Spleen (tissue), 13 donors: Measurements from ENCODE around the gene CIC. TPM values are rescaled to one million over a fixed set of nuclear protein-coding genes. Genes with fewer than 3 reads are reported as not detected.

Experiments
- DNase-seq: peaks from one replicate; pipeline ENCODE4 v3.0.0-alpha.2; 2020
- H3K27ac ChIP-seq, 8 donors: fragments of 200-600 bp; sonication (generic) in 7 of 8; 1 replicate in 4 of 8; 2 replicates in 4 of 8; pipeline versions ENCODE4 v1.5.0 to v1.8.0; 2016 to 2021; ENCODE audit warnings: inconsistent platforms in 4 of 8, mild to moderate bottlenecking in 4 of 8, moderate library complexity in 1 of 8
- H3K27me3 ChIP-seq, 7 donors: fragments of 200-600 bp; sonication (generic) in 6 of 7; replicated peaks in 1 of 7; 1 replicate in 4 of 7; 2 replicates in 3 of 7; pipeline versions ENCODE4 v1.5.0 to v1.8.0; 2016 to 2021; ENCODE audit warnings: inconsistent platforms in 3 of 7, mild to moderate bottlenecking in 1 of 7
- H3K36me3 ChIP-seq, 6 donors: fragments of 200-600 bp; sonication (generic) in 5 of 6; 1 replicate in 4 of 6; 2 replicates in 2 of 6; pipeline versions ENCODE4 v1.5.0 to v1.8.0; 2016 to 2021; ENCODE audit warnings: inconsistent platforms in 2 of 6
- H3K4me1 ChIP-seq, 6 donors: fragments of 200-600 bp; sonication (generic) in 5 of 6; 1 replicate in 3 of 6; 2 replicates in 3 of 6; pipeline versions ENCODE4 v1.5.0 to v1.8.0; 2016 to 2021; ENCODE audit warnings: inconsistent platforms in 3 of 6
- H3K4me3 ChIP-seq, 8 donors: fragments of 200-600 bp; sonication (generic) in 7 of 8; 1 replicate in 4 of 8; 2 replicates in 4 of 8; pipeline versions ENCODE4 v1.5.0 to v1.8.0; 2016 to 2021; ENCODE audit warnings: inconsistent platforms in 4 of 8, mild to moderate bottlenecking in 4 of 8, moderate library complexity in 2 of 8
- H3K9me3 ChIP-seq, 8 donors: fragments of 200-600 bp; sonication (generic) in 7 of 8; 1 replicate in 4 of 8; 2 replicates in 4 of 8; pipeline versions ENCODE4 v1.5.0 to v1.8.0; 2016 to 2021; ENCODE audit warnings: inconsistent platforms in 4 of 8
- POLR2A ChIP-seq, 3 donors: fragments of 450-650 bp; IDR thresholded peaks; one replicate each; pipeline ENCODE4 v1.5.1; 2017; ENCODE audit warnings: antibody characterized with exemption in 3 of 3, mild to moderate bottlenecking in 1 of 3
- POLR2AphosphoS5 ChIP-seq, 3 donors: sonication (generic); formaldehyde crosslinking; IDR thresholded peaks; one replicate each; pipeline ENCODE4 v1.5.1; 2017; ENCODE audit warnings: antibody characterized with exemption in 3 of 3
- WGBS, 5 donors: extraction: QIAGEN DNeasy Blood & Tissue Kit in 3 of 5; methylation state at CpG; one replicate each; pipeline versions ENCODE4 v1.1.5 to v1.1.7; 2013 to 2018; 5-methylcytosine and 5-hydroxymethylcytosine counted together
- intact Hi-C: fragments of 100-400 bp; cut with DNase I; formaldehyde crosslinking; loops from one replicate; pipeline ENCODE4 v1.15.0; 2023; ENCODE audit warnings: low total_unique reads
- long read RNA-seq, 2 donors: transcript quantifications; one replicate each; lab custom pipeline, GENCODE V29; 2026
- polyA plus RNA-seq, 3 donors: library from polyadenylated mRNA; stranded (reverse); fragments of 200-250 nt; gene quantifications; one replicate each; pipeline ENCODE4 v1.2.1, GENCODE V29; 2013
- total RNA-seq, 7 donors: library from RNA; depleted of rRNA in 3 of 7; stranded (reverse); fragments of >200 nt in 3 of 7; fragmentation: NEBNext Ultra II Directional in 4 of 7; extraction: Animal tissue kit (Norgen Biotek cat#: 25700) in 4 of 7; gene quantifications; one replicate each; pipeline versions ENCODE4 v1.1.0 to v1.2.1, GENCODE V29; 2016 to 2021
- TF ChIP-seq, protein P1 (sequence below), 11 experiments: fragments of 200-600 bp in 7 of 11; fragments of 450-650 bp in 4 of 11; sonication (generic) in 4 of 11; IDR thresholded peaks in 8 of 11; conservative IDR thresholded peaks in 3 of 11; 1 replicate in 7 of 11; 2 replicates in 4 of 11; pipeline versions ENCODE4 v1.4.0 to v1.8.0; 2016 to 2021; ENCODE audit warnings: antibody characterized with exemption in 11 of 11, inconsistent platforms in 4 of 11, mild to moderate bottlenecking in 1 of 11
- donor health status: healthy with polysubstance abuse.
- donor health status: DM: no; HTN: no; CAD: no; lungs with moderate emphysema.
- donor health status: DM: no; HTN: no; CAD: no.
- donor health status: Bipolar disorder and iron deficiency.
- donor health status: healthy.
- donor health status: DM: no; HTN: no; CAD: no.
- donor health status: DM: yes; HTN: yes; CAD: no.

Gene CIC
- total RNA-seq (100 to 1,000 TPM in 1 of 7 donors, 10 to 100 TPM in 6; 63.8 to 100 (median 76.7) TPM), polyA plus RNA-seq (10 to 100 TPM; 12.5 to 43.6 (median 16.8) TPM)
- long read RNA-seq, donor 1, partial matches to known transcripts, result 5 of 7 reads
- long read RNA-seq, donor 1, other reads (novel, unspliced or antisense), result 0 of 7 reads
- long read RNA-seq, donor 2, partial matches to known transcripts, result 0 of 4 reads
- long read RNA-seq, donor 2, other reads (novel, unspliced or antisense), result 0 of 4 reads

GRCh38 chr19:42268704-42269477, at the start of gene CIC:
CIC (plus strand) TSS chr19:42269252; CDS start chr19:42271784, 2,532 bp downstream.
- intact Hi-C loops, result no loop called here
- H3K4me1 ChIP-seq, result peaks cover 21 to 53% (median 39%) of the 10 kb centered on the region in 6 donors
- DNase-seq, result peak; percentile 99
- TF ChIP-seq, protein P1, sequence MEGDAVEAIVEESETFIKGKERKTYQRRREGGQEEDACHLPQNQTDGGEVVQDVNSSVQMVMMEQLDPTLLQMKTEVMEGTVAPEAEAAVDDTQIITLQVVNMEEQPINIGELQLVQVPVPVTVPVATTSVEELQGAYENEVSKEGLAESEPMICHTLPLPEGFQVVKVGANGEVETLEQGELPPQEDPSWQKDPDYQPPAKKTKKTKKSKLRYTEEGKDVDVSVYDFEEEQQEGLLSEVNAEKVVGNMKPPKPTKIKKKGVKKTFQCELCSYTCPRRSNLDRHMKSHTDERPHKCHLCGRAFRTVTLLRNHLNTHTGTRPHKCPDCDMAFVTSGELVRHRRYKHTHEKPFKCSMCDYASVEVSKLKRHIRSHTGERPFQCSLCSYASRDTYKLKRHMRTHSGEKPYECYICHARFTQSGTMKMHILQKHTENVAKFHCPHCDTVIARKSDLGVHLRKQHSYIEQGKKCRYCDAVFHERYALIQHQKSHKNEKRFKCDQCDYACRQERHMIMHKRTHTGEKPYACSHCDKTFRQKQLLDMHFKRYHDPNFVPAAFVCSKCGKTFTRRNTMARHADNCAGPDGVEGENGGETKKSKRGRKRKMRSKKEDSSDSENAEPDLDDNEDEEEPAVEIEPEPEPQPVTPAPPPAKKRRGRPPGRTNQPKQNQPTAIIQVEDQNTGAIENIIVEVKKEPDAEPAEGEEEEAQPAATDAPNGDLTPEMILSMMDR (IDR thresholded peaks at IDR 0.05 in 8 of 11, conservative IDR thresholded peaks at IDR 0.05 in 3 of 11), result peak in 2 of 11 experiments; percentile 14 to 36
- TF ChIP-seq POLR2AphosphoS5 (IDR thresholded peaks at IDR 0.05) (peak in 2 of 3 donors; percentile 55 to 70), POLR2A (IDR thresholded peaks at IDR 0.05) (no peak)
- 0 to 2% (median 1%) methylated on average over 41 to 52 of the region's 52 CpGs for WGBS, 5 donors
- H3K36me3 ChIP-seq, result peaks cover 0 to 24% (median 22%) of the 10 kb centered on the region in 6 donors
- H3K4me3 ChIP-seq, result peak within 1 kb of the TSS; percentile 43 to 69 (median 50)
- H3K27ac ChIP-seq, result peak within 1 kb of the TSS; percentile 97 to 100 (median 99)
- no peaks in the 10 kb centered on the region for H3K9me3 ChIP-seq
- H3K27me3 ChIP-seq, result no peaks in the 10 kb centered on the region

- WGBS, 5 donors, result 0 to 1% (median 1%) methylated on average over 39 to 53 of the region's 53 CpGs
- TF ChIP-seq, protein P1 (IDR thresholded peaks at IDR 0.05 in 8 of 11, conservative IDR thresholded peaks at IDR 0.05 in 3 of 11), result peak in 4 of 11 experiments; percentile 5 to 31 (median 13)
- TF ChIP-seq POLR2A (IDR thresholded peaks at IDR 0.05) (peak in 2 of 3 donors; percentile 46 to 49), POLR2AphosphoS5 (IDR thresholded peaks at IDR 0.05) (peak; percentile 95 to 97 (median 96))
- Histone ChIP-seq H3K36me3 (peaks cover 0 to 26% (median 13%) of the 10 kb centered on the region in 6 donors), H3K27me3 (no peaks in the 10 kb centered on the region), H3K9me3 (no peaks in the 10 kb centered on the region), H3K4me3 (peak within 1 kb of the TSS; percentile 60 to 94 (median 76)), H3K4me1 (peaks cover 38 to 73% (median 58%) of the 10 kb centered on the region in 6 donors), H3K27ac (peak within 1 kb of the TSS; percentile 74 to 97 (median 87))
- intact Hi-C loops, result no loop called here
- DNase-seq, result peak; percentile 99
Observed at GRCh38 chr19:42219812-42220750, 49.0 kb upstream of the CIC start, which contains the start of gene ZNF526. ZNF526 (plus strand) TSS chr19:42220312; CDS start chr19:42224404, 4,092 bp downstream.

DNA sequence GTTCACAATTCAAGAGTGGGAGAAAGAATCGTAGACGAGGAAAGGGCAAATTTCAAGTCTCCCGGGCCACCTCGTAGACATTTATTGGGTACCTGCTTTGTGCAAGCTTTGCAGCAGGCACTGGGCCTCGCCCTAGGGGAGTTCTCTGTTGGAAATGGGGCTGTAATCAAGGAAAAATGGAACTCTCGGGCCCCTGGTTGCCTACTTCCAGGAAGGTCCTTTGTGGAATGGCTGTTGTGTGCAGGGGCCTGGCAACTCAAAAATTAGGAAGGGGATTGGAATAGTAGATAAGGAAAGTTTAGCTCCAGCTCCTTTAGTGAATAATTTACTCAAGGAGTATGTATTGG, 48.3 kb upstream of the CIC start:
- WGBS, 5 donors, result 0 to 8% (median 3%) methylated on average over 6 of the region's 6 CpGs
- intact Hi-C loops, result no loop called here
- Histone ChIP-seq H3K36me3 (peaks cover 0 to 26% (median 17%) of the 10 kb centered on the region in 6 donors), H3K27ac (peak overlapping the region; percentile 46 to 97 (median 87)), H3K9me3 (no peaks in the 10 kb centered on the region), H3K27me3 (no peaks in the 10 kb centered on the region), H3K4me3 (peak overlapping the region; percentile 60 to 94 (median 76)), H3K4me1 (peaks cover 33 to 67% (median 52%) of the 10 kb centered on the region in 6 donors)
- TF ChIP-seq POLR2AphosphoS5 (IDR thresholded peaks at IDR 0.05), result no peak
- TF ChIP-seq, protein P1 (IDR thresholded peaks at IDR 0.05 in 8 of 11, conservative IDR thresholded peaks at IDR 0.05 in 3 of 11), result no peak
- no peak for TF ChIP-seq POLR2A (IDR thresholded peaks at IDR 0.05)
- DNase-seq, result no peak
